SKM-1 treated with dmso at 0.1 percent for 144 hours (cell line): Measurements from ENCODE around the gene ORMDL3.
"Not testable (repeated sequence)": the region's sequence is repeated elsewhere in the genome, so short reads cannot be mapped to it uniquely, and the experiment has no call there.

Source experiments
- DNase-seq: peaks from one replicate; lab custom pipeline; 2025; ENCODE audit not compliant: unreplicated experiment; lab: John Stamatoyannopoulos, UW

Gene ORMDL3

DNA sequence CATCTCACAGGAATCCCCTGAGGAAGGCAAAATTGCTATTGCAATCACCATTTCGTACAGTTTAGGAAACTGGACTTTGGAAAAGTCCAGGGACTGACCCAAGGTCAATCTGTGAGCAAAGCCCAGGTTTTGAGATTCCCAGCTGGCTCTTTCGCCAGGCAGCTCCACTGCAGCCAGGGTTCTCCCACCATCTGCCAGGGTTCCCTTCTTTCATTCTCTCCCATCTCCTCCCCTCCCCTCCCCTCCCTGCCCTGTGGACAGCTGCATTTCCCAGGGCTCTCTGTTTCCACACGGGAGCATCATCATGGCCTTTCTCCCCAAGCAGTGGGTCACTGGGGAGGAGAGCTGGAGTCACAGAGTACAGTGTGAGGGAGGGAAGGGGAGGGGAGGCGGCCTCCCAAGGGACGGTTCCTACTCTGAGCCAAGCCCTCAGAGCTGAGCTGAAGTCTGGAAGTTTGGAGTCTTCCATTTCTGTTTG is 23.5 kb upstream of the ORMDL3 start:
- DNase-seq, result no peak

DNA sequence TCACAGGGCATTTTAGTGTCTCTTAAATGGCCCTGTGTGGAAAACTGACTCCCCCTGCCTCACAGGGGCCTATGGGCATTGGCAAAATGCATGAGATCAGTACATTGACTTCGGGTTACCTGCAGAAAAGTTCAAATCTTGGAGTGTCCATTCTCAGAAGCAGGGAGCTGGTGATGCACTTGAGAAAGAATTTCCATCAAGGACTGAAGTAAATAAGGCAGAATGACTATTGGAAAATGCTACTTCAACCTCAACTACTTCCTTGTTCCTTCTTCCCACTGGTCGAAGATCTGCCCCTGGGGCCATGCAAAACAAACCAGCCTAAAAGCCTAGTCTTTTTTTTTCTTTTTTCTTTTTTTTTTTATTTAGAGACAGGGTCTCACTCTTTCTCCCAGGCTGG is 21.6 kb upstream of the ORMDL3 start:
- DNase-seq, result no peak

DNA sequence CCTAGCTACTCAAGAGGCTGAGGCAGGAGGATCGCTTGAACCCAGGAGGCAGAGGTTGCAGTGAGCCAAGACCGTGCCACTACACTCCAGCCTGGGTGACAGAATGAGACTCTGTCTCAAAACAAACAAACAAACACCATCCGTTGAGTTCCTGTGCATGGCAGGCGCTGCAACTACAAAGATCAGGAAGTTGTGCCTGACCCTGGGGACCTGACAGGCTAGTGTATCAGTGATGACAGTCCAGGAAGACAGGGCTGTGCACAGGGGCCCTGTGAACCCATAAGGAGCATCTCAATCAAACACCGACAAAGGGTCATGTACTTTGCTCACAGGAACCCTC is 21.1 kb upstream of the ORMDL3 start:
- not testable (repeated sequence) for DNase-seq

DNA sequence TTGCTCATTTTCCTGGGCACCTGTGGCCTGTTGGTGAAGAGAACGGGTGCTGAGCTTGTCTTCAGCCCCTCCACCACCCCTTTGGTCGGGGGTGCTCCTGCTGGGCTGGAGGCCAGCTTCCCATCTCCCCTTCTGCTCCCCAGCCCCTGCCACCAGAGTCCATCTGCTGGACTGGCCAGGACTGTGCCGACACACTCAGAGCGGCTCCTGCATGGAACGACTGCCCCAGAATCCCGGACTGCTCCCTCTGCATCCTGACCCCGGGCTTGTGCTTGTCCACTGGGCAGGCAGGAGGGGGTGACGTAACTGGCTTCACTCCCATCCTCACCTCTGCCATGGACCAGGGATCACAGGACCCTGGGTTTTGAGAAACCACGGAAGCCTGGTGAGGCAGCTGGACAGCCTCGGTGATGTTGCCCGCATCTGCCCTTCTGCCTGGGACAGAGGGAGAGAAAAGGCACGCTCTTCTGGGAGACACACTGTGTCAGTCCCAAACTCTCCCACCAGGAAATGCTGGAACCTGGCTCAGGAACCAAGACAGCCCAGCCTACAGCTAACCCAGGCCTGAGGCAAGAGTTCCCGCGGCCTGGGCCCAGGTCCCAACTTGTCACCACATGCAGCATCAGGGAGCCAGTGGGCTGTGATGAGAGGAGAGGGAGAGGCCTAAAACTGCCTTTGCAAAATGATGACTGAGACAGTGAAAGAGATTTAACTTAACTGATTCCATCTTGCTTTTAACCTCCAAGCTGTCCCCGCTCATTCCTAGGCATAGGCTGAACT is 19.3 kb upstream of the ORMDL3 start:
- DNase-seq, result no peak

DNA sequence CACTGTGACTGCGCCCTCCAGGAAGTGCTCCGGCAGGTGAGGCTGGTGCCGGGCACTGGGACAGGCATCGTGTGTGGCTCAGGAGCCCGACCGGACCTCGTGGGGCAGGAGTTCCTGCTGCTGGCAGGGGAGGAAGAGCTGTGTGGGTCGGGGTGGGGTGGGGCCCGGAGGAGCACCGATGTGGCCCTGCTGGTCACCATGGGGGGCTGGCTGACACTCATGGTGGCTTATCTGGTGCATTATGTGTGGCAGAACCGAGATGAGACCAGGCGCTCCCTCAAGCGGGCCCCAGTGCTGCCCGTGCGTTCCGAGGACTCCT is 17.0 kb upstream of the ORMDL3 start:
- no peak for DNase-seq

DNA sequence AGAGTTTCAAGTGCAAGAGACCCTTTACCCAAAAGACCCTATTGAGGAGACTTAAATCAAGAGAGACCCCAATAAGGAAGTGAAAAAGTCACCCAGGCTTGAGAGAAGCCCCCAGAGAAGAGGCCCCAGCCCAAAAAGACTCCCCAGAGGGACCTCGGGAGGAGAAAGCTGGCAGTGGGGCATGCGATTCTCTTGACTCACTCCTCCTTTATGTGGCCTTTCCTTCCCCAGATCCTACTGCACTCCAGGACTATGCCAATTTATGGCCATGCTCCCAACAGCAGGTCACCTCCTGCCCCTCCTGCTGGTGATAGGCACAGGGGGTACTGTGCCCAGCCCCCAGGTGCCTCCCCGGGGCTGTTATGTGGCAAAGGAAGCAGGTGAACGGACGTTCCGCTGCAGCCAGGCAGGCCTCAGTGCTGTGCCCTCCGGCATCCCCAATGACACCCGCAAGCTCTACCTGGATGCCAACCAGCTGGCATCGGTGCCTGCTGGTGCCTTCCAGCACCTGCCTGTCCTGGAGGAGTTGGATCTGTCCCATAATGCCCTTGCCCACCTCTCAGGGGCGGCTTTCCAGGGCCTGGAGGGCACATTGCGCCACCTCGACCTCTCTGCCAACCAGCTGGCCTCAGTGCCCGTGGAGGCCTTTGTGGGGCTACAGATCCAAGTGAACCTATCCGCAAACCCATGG is 16.4 kb upstream of the ORMDL3 start:
- DNase-seq, result no peak

DNA sequence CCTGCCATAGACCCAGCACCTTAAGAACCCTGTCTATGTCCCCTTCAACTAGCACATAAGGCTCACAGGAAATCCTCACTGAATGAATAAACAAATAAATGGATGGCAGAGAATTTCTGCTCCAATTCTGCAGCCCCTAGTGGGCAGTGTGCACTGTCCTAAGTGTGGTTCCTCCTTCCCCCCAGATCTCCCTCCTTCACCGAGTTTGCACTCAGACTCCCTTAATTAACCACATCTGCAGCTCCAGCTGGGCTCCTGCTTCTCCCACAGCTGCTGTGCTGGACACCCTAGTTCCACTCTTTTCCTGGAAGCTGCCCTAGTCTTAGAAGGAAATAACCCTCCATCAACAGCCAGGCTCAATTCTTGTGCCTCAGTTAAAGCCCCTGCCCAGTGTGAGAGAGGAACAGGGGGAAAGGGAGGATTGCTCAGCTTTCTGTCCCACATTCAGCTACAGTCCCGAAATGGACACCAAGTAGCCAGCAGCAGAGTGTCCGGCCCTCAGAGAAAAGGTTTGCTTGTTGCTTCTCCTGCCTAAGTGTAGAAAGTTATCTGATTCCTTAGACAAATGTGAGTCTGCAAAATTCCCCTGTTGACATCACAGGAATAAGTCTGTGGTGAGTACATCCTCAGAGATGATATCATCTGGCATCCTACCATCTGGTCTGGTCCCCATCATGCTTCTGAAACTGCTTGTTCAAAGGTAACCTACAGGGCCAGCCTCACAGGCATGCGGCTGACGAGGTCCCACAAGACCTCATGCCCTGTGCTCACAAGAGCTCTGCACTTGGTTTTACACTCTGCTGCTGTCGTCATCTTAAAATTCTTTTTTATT is 12.4 kb upstream of the ORMDL3 start:
- DNase-seq, result peak; percentile 66

DNA sequence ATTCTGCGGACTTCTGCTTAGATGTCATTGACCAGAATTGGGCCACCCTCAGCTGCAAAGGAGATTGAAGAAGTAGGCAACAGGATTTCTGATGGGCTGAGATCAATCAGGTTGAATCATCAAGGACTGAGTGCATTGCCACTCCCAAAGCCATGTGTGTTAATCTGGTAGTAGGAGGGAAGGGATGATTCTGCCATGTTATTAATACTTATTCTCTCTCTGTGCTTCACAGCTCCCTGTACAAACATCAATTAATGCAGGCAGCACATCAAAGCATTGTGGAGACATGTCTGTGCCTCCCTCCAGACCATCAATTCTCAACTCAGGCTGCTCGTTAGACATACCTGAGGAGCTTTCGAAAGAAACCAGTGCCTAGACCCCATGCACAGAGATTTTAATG is 11.7 kb upstream of the ORMDL3 start:
- no peak for DNase-seq

DNA sequence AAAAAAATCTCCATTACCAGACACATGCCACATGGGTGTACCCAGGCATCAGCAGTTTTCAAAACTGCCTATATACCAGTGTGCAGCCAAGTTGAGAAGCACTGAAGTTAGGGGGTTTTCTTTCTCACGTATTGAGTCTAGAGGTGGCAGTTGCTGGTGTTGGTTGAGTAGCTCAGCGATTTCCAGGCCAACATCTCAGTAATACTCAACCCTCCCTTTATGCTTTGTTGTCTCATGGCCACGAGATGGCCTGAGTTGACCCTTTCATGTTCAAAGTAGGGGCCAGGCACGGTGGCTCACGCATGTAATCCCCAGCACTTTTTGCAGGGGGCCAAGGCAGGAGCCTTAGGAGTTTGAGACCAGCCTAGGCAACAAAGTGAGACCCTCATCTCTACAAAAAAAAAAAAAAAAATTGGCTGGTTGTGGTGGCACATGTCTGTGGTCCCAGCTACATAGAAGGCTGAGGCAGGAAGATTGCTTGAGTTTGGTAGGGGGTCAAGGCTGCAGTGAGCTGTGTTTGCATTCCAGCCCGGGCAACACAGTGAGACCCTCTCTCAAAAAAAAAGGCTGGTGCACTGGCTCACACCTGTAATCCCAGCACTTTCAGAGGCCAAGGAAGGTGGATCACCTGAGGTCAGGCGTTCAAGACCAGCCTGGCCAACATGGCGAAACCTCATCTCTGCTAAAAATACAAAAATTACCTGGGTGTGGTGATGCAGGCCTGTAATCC is 10.9 kb upstream of the ORMDL3 start:
- DNase-seq, result no peak

DNA sequence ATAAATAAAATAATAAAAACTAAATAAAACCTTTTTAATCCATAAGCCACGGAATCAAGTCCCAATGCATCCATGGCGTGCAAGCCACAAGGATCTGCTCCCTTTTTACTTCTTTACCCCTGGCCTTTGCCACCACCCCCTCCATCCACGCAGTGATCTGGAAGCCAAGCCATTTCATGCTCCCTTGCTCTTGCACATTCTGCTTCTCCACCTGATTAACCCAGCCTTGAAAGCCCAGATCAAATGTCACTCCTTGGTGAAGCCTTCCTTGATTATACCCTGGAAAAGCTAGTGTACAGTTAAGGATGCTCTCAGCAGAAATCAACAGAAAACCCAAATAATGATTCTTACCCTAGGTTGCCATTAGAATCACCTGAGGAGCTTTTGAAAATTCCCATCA is 10.0 kb upstream of the ORMDL3 start:
- no peak for DNase-seq

DNA sequence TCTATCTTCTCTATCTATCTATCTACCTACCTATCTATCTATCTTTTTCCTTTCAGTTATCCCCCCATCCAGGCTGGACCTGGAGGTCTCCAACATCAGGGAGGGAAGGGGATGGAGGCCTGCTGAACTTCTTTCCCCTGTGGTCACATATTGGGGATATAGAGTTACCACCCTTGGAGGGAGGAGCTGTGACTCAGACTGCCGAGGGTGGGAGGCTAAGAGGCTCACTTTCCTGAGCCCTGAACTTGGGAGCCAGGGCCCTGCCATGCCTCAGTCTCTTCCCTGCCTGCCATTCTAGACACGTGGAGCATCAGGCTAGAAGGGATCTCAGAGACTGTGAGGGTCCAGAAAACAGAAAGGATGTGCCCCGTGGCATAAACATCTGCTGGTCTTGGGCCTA is 8.5 kb upstream of the ORMDL3 start:
- no peak for DNase-seq

DNA sequence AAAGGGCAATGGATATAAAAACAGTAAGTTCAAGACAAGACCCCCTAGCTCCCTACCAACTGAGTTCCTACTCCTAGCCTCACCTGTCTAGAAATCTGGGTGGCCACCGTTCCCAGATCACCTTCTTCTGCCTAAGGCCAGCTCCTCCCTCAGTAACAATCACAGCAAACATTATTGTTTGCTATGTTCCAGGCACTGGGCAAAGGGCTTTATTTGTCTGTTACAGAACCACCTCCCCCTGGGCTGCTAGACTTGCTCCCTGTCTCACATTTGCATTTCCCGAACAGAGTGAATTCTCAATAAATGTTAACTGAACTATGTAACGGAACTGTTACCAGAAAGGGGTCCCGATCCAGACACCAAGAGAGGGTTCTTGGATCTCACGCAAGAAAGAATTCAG is 6.9 kb upstream of the ORMDL3 start:
- DNase-seq, result no peak

DNA sequence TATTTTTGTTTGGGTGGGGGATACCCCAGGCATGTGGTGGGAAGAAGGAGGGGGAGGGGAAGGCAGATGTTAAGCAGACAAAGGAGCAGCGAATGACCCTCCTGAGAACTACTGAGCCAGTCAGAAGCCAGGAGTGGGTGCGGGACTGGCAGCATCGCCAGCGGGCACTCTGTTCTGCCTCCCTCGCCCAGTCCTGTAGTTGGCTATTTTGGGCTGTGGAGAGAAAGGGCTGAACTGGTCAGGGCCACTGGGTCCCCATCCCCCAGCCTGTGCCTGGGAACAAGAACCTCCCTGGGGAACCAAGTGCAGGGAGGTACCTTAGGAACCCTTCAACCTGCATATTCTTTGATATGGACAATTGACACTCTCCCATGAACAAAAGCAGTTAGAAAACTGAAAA is 6.5 kb upstream of the ORMDL3 start:
- DNase-seq, result no peak

DNA sequence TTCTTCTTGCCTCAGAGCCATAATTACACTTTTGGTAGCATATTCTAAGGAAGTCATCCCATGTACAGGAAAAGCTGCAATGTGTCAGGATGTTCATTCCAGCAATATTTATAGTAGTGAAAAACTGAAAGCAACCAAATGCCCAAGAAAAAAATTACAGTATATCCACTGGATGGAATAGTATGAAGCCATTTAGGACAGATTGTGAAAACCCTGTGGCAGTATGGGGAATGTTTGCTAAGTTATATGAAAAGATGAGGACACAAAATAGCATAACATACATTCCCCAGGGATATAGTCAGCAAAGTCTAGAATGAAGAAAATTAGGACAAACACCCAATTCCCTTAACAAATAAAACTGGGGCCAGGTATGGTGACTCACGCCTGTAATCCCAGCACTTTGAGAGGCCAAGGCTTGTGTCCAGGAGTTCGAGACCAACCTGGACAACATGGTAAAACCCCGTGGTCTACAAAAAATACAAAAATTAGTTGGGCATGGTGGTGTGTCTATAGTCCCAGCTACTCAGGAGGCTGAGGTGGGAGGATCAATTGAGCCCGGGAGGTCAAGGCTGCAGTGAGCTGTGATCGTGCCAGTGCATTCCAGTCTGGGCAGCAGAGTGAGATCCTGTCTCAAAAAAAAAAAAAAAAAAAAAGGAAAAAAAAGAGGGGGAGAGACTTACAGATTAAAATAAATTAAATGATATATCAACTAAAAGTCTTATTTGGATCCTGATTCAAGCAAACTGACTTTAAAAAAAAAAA is 2.4 kb upstream of the ORMDL3 start:
- DNase-seq, result no peak

DNA sequence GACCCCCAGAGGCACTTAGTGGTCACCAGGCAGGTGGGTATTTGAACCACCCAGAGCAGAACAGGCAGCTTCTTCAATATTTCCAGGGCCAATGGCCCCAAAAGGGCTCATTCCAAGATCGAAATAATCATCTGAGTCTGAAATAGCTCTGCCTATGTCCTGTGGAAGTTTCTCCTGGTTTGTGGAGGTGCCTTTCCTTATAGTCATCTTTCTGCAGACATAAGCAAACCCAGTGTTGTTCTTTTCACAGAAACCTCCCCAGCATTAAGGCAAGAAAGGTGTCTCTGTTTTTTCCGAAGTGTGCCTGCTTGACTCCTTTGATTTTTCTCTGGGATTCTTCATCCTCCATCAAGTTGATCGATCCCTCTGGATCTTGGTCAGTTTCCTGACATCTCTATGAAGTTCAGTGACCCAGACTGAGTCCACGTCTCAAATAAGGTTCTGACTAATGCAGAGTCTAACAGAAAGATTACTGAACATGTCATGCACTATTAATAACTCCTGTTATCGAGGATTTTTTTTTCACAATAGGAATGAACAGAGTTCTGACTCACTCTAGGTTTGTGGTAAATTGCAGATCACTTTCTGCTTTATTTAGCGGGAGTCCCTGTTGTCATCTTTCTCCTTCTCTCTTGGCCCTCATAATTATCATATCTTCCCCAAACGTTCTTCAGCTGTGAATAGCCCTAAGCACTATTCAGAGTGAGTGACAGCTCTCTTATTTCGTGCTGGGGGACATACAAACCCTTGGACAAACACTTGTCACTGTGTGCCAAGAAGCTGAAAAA is 1.7 kb upstream of the ORMDL3 start:
- peak; percentile 23 for DNase-seq

DNA sequence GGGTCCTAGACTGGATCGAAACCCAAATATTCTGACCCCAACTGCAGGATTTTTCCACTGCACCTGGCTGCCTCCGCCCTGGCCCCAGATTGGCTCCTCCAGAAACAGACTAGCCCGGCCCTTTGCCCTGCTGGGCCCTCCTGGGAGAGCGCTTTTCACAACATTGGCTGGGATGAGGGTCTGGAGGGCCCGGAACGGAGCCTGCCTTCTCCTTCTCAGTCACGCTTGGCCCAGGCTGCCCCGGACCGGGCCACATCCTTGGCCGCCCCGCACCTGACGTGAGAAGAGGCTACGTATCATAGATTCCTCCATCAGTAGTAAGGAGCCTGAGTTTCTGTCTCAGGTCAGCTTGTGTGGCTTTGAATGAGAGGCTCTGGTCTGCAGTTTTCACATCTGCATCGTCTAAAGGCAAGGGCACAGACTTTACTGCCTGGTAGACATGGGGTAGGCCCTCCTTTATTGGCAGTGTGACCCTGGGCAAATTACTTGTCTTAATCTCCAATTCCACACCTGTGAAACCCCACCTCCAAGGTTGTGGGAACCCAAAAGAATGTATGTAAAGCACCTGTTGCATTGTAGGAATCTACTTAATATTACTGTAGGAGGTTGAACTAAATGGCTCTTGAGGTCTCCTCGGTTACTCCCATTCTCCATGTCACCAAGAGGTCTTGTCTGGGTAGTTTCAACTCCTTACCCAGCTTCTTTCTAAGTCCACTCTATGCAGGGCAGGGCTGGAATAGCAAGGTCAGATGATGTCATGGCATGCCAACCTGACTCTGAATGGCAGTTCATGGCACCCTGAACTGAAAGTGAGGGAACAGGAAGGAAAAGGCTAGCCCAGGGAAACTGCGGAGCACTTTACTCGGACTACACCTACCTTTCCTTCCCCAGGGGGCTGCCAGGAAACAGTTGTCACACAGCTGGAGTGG is 792 bp upstream of the ORMDL3 start:
- no peak for DNase-seq

DNA sequence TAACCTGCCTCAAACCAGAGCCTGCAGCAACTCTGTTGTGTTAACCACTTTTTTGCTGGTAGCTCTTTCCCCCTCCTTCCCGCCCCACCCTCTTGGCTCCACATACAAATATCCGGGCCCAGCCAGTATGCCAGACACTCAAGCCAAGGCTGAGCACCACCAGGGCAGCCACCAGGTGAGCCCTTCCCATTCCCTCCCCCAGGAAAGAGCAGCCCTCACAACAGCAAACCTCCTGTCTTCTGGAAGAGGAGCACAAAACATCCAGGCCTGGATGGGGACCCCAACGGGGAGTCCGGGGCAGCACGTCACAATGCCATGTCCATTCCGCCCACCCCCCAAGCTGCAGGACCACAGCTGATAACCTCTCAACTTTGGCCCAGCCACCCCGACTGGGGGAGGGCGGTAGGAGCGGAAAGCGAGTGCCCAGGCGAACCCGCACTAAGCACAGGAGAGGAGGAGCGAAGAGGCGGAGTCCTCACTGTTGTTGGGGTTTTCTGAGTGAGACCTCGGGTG is 757 bp downstream of the ORMDL3 start:
- peak; percentile 7 for DNase-seq

DNA sequence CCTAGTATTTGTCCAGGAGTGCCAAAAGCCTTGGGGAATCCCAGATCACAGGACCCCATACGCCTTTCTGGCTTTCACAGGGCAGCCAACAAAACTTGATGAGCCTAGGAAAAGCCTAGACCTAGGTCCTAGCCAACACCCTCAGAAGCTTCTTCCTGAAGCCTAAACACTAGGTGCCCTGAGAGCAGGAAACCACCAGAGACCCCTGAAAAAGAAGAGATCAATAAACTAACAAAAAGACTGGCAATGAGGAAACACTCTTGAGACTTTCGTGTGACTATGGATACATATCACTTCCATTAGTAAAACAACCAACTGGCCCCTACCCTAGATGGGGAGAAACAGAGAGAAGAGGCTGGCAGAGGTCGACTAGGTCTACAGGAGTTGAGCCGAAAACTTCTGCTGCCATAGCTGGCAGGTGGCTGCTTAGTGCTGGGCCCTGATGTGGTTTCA is 1.2 kb downstream of the ORMDL3 start:
- no peak for DNase-seq
